GM19043 (cell line): ENCODE results near the gene UROC1.

Experiments
- ATAC-seq: cut with Tn5 transposase; IDR thresholded peaks from one replicate; pipeline ENCODE4 v1.9.1; 2021; ENCODE audit warnings: low read depth; ENCODE audit not compliant: unreplicated experiment

UROC1 gene

DNA sequence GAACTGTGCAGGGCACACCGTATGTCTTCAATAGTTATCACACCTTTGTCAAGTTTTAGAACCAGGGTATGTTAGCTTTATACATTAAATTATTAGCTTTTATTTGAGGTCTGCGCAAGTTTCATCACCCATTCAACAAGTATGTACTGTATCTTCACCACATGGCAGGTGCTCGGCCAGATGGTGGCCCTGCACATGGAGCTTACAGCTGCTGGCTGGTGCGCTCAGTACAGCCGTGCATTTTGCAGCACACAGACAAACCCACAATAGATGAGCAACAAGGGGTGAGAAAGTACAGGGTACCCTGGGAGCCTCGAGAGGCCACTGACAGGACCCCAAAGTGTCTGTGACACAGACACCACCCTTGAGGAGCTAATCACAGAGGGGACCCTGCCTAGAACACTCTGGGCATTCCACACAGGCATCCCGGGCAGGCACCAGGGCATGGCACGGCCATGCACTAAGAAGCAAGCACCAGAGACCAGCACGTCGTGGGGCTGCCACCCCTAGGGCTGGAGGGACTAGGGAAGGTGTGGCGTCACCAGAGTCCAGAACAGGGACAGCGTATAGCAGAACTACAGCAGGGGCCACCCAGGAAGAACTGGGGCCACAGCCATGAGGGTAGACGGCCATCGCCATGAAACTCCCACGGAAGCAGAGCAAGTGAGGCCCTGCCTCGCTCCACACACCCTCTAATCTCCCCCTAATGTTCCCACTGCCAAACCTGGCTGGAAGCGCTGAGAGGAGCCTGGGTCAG lies 69.3 kb downstream of the UROC1 start:
- no peak for ATAC-seq

DNA sequence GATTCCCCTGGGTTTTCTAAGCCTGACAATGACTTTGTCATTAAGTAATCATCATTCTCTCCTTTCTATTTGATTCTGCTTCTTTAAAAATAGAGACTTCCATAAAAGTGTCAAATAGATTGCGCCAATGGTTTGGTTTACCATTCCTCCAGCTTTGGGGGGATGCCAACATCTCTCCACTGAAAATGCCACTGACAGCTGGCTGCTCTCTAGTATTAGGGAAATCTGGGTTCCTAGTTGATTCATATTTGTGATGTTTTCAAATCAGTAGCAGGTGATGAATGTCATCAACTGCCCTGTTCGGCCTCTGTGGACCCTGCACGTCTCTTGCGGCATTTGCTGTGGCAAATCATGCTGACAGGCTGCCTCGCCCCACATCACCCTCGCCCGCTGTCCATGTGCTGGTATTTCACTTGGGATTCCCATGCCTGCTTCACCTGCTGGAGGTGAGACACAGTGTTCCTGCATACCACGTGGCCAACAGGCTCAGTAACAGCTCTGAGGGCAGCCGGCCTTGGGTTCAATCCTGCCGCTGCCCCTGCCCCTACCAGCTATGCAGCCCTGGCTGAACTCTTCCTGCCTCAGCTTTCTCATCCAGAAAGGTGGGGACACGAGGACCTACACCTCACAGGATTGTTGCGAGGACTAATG lies 70.0 kb downstream of the UROC1 start:
- no peak for ATAC-seq

DNA sequence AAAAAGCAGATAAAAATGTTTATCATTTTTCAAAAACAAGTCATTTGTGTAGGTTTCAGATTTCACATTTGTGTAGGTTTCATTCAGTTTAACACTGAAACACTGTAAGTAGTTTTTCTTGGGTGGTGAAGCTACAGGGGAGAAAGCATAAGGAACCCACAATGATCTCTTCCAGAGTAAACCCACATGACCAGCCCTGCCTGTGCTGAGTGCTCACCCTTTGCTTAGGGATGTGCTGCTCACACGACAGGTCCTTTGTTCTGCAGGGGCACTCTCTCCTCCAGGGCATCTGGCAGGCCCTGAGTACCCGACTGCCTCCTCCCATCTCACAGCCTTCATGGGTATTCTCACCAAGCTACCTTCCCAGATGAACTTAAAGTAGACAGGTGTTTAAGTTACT lies 70.8 kb downstream of the UROC1 start:
- ATAC-seq: no peak

DNA sequence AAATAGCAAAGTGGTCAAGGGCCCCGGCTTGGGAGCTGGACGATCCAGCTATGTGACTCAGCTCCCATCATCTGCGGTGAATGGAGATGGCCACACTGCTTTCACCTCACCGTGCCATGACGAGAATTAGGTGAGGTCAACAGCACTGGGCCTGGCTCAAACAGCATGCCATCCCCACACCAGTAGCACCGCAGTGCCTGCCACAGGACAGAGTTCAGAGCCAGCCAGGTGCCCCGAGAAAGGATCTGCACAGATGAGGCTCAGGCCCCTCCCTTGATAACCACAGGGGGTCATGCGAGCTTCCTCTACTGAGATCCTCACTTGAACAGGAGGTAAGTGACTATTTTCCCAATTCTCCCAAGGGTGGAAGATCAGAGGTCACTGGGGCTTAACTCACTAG lies 71.3 kb downstream of the UROC1 start:
- no peak for ATAC-seq

DNA sequence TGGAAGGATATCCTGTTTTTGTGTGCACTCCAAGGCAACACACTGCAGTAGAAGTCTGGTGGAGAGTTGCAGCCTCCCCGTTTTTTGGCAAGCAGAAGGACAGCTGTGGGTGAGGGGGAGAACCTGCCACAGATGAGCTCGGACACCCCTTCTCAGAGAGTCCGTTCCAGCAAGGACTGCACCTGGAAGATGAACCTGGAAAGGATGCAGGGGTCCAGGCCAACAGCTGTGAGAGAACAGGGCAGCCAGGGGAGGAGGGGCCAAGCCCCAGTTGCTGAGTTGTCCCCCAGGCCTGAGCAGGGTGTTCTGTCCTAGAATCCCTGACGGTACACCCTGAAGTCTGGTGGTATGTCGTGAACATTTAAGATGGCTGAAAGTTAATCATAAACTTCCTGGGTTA lies 72.1 kb downstream of the UROC1 start:
- ATAC-seq: no peak

DNA sequence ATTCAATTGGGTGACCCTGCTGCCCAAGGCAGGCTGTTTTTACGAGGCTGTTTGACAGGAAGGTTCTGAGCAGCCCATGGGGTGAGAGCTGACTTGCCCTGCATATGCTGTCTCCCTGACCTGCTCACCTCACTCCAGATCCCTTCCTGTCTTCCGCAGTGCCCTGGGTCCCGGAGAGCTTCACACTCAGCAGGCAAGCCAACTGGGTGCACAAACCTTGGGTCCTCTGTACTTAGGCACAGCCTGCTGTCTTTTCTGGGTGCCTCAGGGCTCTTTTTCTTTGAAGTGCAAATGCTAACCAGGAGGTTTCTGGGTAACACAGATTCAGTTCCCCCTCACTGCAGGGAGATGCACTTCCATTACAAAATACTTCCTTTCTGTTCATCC lies 74.7 kb downstream of the UROC1 start:
- no peak for ATAC-seq

DNA sequence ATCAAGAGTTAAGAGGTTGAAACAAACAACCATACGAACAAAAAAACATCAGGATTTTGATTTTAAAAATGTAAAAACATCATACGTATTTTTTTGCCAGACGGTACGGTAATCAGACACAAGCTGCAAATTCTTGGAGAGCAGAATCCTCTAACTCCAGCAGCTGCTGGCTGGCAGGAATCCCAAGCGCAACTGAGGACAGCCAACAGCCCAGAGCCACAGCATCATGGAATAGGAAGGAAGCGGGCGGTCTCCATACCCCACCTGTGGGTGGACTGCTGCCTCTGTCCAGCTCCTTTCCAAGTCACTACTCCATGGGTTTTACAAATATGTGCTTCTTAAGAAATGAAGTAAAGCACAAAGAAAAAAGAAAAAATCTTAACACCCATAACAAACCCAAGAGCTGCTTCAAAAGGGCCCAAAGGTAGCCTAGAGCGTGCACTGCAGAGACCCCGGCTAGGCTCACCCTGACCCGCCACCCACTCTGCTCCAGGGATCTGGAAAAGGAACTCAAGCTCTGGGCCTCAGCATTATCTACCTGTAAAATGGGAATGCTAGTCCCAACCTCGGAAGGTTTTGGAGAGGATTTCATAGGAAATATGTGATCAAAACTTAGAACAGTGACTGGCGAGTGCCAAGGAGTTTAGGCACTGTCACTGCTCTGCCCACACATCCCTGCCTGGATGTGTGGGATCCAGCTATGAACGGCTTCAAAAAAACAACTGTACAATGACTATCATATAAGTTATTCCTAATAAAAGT lies 75.3 kb downstream of the UROC1 start:
- no peak for ATAC-seq

DNA sequence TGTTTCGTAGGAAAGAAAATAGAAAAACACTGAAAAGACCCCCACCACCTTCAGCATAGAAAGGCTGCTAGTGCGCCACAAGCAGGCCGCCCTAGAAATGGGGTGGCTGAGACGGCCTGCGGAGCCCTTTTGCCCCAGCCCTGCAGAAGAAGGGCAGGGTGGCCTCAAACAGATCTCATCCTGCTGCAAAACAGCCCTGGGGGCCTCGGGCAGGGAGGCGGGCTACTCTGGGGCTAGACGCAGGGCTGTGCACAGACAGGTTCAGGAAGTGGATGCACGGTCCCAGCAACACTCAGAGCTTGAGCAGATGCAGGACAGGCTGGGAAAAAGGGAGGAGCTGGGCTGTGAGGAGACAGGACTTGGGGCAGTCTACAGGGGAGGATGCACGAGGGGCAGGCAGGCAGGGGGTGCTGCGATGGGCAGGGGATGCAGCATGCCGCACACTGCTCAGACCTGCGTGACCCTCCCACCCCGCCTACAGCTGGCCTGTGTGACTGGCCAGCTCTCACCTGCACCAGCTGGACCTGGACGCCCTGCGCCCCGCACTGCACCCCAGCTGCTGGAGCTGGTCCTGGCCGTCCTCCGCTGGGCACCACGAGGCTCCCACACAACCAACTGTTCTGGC lies 76.2 kb downstream of the UROC1 start:
- ATAC-seq: no peak

DNA sequence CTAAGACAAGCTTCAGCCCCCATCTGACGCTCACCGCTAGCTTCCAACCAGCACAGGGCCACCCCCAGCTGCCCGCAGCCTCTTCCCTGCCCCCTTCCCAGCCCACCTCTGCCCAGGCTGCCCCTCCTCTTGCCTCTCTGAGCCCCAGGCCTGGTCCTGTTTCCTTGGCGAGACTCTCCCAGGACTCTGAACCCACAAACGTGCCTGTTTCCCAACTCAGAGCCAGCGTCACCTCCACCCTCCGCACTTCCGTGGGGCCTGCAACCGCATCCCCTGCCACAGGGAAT lies 76.9 kb downstream of the UROC1 start:
- ATAC-seq: no peak

DNA sequence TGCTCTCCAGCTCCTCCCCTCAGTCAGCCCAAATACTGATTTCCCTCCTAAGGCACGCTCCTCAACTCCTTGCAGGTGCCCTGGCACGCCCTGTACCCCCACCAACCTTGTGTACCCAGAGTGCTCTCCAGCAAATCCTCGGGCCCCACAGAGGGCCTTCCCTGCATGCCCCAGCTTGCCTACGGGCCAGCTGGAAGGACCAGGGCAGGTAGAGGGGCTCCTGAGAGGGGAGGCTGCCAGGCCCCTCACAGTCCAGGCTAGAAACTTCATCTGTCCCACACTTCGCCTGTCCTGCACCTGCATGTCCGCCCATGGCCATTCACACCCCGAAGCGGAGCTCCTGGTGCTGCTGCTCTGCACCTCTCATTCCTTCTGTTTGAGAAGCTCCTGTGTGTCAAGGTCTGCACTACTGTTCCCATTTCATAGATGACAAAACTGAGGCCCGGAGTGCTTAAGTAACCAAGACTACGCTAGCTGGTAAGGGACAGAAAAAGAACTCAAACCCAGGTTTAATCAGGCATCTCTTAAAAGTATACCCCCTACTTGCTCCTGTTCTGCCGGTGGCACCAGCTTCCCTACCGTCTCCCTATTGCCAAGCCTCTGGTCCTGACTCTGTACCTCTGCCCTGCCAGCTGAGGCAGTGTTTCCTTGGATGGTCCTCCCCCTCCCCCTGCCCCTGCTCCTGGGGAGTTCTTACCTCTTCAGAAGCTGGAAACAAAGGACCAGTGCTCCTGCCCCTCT lies 77.4 kb downstream of the UROC1 start:
- no peak for ATAC-seq

DNA sequence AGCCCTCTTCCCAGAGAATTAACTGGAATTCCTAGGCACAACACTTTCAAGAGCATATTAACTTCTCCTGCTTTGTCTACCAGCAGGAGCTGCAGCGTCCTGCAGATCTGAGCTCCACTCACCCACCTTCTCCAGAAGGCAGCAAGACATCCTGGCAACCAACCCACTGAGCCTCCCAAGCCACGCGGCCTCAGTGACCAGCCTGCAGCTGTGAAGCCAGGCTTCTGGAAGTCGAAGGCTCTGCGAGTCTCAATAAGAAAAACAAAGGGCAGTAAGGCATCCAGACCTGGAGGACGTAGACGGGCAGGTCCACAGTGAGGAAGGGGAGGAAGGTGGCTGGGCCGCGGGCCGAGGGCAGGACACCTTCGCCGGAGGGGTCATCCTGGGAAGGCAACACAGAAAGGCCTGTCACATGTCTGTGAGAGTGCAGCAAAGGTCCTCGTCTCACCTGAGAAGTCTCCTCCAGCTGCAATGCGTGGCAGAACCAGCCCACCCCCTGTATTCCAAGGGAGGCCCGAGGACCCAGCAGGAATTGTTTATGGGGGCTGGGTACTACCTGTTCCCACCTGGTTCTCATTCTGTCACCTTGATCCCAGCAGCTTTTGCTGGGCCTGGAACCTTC lies 78.1 kb downstream of the UROC1 start:
- no peak for ATAC-seq

DNA sequence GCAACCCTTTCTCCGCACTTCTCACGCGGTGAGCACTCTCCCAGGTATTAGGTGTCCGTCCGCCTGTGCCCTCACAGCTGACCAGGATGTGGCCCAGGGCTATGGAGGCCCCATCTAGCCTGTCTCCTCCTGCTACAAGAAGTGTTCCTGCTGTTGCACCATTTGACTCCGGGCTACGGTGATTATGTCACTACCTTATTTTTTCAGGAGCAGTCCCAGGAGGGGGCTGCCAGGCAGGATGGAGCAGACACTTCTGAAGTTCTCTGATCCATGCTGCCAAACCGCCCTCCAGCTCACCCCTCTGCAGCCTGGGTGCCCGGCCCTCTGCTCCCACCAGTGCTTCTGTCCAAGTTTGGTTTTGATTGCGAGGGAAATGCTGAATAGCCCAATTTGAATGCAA lies 78.8 kb downstream of the UROC1 start:
- no peak for ATAC-seq

DNA sequence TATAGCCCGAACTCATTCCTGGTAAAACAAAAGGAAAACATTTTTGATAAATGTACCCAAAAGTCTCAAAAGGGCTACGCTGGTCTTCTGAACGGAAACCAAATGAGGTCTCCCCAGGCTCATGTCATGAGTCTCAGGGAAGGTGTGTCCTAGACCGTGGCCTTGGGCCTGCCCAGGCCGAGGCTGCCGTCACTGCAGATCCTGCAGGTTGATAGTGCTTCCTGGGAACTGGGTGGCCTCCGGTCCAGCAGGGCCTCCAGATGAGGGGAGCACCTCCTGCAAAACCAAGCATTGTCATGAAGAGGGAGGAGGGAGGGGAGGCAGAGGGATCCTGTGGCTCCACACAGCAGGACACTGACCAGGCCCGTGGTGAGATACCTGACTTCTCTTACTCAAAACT lies 79.4 kb downstream of the UROC1 start:
- no peak for ATAC-seq

DNA sequence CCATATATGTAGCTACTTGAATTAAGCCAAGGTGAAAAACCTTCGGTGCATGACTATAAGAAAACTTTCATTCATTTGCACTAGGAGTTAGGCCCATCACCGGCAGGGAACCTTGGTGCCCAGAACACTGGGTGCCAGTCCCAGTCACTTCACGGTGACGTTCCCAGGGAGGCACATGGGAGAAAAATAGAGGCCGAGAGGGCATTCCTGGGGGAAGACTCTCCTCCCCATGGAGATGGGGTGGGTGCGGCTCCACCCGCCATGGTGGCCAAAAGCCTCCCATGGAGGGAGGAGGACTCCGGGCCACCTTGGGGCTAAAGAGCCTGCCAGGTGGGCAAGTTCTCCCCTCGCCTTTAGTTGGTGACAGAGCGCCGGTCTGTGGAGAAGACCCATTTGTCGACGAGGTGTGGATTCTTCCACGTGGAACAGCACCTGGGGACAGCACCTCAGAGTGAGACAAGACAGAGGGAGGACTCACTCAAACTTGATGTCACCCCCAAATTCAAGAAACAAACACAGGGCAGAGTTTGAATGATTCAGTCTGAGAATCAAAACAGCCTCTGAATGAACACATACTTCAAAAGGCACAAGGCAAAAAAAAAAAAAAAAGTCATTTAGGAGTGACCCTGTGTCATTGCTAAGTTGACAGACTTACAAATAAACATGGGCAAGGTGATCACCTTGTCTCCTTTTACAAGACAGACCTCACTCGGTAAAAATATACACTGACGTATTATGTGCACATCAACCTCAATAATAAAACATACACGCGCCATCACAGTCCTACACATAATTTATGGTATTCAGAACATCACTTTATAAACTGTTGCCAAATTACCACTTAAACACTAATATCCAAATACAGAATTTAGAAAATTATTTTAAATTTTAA lies 80.5 kb downstream of the UROC1 start:
- no peak for ATAC-seq

DNA sequence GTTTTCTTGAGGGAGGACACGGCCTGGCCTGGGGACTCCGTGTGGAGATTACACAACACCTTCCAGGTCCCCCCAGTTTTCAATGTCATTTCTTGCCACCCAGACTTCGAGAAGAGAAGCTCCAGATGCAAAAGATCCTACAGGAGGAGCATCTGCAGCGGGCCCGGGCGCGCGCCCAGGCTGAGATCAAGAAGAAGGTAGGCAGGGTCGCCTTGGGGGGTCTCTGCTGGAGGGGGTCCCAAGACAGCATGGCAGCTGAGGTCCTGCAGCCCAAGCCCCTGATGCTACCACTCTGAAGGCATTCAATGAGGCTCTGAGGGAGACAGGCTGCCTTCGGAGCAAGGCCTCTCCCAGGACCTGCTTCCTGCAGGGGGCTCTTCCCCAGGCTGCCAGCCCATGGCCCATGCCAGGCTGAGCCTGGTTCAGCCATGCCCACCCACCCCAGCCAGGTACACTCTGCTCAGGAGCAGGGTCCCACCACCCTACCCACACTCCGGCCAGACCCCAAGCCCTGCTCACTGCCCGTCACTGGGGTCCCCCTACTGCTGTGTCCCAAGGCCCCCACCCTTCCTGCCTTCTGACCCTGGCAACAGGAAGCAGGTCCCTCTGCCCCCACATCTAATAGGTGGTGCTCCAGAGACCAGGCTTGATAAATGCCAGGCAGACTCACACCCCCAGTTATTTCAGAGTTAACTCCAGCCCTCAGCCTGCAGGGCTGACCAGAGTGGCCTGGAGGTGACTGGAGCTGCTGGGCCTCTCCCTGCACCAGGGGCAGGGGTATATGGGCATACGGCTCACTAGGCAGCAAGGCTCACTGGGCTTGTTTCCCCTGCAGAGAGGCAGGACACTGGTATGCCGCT lies 81.9 kb downstream of the UROC1 start:
- ATAC-seq: no peak

DNA sequence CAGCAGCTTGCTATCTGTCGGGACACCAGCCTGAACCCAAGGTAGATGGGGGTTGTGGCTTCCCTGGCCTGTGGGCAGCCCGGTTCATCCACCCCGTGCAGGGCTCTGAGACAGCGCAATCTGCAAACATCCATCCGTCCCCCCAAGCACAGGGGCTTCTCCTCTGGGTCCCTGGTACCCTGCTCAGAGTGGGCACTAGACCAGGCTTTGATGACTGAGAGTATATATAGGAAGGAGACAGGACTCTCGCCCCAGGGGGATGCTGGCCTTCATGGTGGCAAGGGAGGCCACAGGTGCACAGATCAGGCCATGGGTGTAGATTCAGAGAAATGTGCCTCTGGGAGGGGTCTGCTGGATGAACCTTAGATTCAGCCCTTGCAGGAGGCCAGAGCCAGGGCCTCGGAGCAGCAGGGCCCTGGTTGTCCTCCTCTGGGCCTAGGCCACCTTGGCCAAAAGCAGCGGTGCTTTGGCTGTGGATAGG lies 82.6 kb downstream of the UROC1 start:
- no peak for ATAC-seq

DNA sequence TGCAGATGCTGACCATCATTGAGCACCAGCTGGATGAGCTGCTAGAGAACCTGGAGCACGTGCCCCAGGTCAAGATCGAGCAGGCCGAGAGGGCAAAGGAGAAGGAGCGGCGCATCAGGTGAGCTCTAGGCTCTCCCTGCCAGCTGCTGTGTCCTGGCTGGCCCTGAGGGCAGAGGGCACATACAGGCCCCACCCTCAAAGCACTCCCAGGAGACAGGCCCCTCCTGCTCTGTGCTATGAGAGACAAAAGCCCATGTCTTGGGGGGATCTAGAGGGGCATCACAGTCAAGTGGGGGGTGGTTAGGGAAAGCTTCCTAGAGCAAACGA lies 83.3 kb downstream of the UROC1 start:
- ATAC-seq: no peak

DNA sequence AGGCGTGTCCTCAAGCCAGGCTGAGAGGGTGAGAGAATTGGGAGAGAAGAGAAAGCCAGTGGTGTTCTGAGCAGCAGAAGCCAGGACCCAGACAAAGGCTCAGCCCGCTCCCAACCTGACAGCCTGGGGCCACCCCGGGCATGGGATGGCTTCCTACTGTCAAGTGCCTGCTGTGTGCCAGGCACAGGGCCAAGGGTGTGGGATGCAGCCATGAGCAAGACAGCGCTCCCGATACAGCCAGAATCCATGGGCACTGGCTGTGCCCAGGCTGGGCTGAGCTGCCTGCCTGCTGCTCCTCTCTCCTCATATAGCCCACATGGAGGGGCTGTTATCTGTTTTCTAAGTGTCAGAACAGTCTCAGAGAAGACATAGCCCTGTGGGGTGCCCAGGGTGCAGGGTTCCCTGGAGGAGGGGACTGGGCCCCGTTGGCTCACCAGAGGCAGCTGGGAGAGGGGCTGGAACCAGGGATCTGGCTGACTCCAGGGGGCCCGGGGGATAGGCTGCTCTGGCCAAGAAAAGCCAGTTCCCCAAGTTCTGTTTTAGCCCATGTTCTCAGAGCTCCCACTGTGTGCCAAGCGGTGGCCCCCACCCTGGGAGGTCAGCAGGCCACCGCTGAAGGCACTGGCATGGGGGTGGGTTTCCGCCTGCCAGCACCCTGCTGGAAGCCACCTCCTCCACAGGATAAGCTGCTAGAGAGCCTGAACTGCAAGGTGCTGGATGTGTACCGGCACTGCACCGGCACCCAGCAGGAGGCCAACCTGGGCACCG lies 83.9 kb downstream of the UROC1 start:
- ATAC-seq: no peak
